ENCODE measurements around the gene CPZ.

CPZ gene

DNA sequence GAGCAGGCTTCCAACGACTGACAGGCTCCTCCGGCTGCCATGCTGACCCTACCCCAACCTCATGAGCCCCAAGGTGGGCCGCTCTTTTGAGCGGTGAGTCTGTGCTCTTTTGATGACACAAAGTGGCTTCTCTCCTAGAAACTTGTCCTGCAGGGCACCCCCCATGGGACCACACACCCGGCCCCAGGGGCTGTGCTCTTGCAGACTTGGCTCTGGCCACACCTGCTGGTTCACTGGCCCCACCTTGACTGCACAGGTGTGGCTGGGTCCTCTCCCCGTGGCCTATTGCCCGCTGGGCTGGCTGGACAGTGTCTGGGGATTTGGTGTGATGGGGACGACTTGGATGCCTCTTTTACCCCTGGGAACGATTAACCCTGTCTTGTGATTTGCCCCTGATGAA is 1.5 kb upstream of the CPZ start:
- H3K4me3 ChIP-seq (ENCODE audit: low read depth in 1 of 2, low read length in 2 of 2) = no peak overlapping the region
- no peaks in the 10 kb centered on the region for H3K9me3 ChIP-seq (ENCODE audit: control insufficient read depth in 1 of 2, low read length in 2 of 2)
- H3K4me1 ChIP-seq (ENCODE audit: control insufficient read depth in 1 of 2, insufficient read depth in 2 of 2, low read length in 2 of 2) = peaks cover 0 to 12% of the 10 kb centered on the region in 2 donors
- H3K27ac ChIP-seq (ENCODE audit: low read length) = no peak overlapping the region
- no peaks in the 10 kb centered on the region for H3K36me3 ChIP-seq (ENCODE audit: control insufficient read depth in 1 of 2, insufficient read depth in 2 of 2, low read length in 2 of 2)
- H3K27me3 ChIP-seq (ENCODE audit: low read depth, low read length) = peaks cover 23% of the 10 kb centered on the region

DNA sequence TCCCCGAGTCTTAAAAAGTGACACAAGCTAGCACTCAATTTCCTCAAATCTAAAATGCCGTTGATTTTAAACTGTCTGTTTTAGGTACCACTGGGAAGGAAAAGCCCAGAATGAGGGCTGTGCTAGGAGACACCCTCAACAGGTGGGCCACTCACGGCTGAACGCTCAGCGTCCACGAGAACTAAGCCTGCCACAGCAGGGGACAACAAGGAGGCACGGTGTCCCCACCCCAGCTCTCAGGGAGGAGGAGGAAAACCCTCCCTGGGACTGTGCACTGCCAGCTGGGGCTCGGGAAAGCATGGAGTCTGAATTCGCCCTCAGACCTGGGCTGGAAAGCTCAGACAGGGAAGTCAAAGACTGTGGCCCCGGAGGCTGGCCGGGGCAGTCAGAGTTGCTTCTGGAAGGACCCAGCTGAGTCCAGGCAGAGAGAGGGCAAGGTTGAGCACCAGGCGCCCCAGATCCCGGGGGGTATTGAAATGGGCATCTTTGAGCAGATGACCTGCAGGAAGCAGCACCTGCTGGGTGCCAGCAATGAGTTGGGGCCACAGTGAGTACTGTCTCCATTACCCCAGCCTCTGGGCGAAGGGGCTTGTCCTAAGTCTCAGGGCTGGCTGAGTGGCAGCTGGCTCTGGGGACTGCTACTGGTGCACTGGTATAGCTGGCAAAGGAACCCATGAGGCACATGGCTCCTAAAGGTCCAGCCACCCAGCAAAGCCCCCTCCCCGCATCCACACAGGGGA is 769 bp upstream of the CPZ start:
- no peaks in the 10 kb centered on the region for H3K9me3 ChIP-seq (ENCODE audit: control insufficient read depth in 1 of 2, low read length in 2 of 2)
- H3K4me1 ChIP-seq (ENCODE audit: control insufficient read depth in 1 of 2, insufficient read depth in 2 of 2, low read length in 2 of 2) = peaks cover 0 to 12% of the 10 kb centered on the region in 2 donors
- H3K27ac ChIP-seq (ENCODE audit: low read length) = no peak overlapping the region
- H3K36me3 ChIP-seq (ENCODE audit: control insufficient read depth in 1 of 2, insufficient read depth in 2 of 2, low read length in 2 of 2) = no peaks in the 10 kb centered on the region
- no peak overlapping the region for H3K4me3 ChIP-seq (ENCODE audit: low read depth in 1 of 2, low read length in 2 of 2)
- H3K27me3 ChIP-seq (ENCODE audit: low read depth, low read length) = peaks cover 23% of the 10 kb centered on the region

DNA sequence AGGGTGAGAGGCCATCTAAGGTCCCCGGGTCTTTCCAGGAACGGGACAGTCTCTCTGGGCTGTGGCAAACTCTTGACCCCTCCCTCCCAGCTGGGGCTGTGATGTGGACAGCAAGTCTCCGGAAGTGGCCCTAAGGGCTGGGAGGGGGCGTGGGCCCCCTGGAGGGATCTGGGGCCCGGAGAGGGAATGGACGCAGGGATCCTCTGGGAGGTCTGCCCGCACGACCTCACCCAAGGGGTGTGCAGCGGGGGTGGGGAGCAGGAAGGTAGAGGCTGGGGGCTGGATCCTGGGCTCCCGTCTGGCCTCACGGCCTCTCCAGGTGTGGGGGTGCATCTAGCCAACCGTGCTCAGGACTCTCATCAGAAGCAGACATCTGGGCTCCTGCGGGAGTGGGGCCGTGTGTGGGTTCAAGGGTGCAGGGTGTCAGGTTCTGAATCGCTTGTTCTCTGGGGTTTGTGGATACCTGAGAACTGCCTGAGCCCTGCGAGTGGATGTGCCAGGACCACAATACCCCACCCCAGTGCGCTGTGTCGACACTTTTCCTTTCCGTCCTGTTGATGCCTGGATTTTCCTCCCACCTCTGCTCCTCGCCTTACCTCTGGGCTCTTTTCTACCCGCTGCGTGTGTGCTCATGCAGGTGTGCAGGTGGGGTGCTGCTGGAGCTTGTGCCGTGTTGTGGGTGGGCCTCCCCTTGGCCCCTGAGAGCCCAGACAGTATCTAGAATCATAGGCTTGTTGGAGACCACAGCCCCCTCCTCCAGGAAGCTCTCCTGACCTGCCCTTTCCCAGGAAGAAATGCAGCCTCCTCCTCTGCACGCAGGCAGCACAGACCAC is 915 bp downstream of the CPZ start:
- peaks cover 23% of the 10 kb centered on the region for H3K27me3 ChIP-seq (ENCODE audit: low read depth, low read length)
- no peak overlapping the region for H3K27ac ChIP-seq (ENCODE audit: low read length)

DNA sequence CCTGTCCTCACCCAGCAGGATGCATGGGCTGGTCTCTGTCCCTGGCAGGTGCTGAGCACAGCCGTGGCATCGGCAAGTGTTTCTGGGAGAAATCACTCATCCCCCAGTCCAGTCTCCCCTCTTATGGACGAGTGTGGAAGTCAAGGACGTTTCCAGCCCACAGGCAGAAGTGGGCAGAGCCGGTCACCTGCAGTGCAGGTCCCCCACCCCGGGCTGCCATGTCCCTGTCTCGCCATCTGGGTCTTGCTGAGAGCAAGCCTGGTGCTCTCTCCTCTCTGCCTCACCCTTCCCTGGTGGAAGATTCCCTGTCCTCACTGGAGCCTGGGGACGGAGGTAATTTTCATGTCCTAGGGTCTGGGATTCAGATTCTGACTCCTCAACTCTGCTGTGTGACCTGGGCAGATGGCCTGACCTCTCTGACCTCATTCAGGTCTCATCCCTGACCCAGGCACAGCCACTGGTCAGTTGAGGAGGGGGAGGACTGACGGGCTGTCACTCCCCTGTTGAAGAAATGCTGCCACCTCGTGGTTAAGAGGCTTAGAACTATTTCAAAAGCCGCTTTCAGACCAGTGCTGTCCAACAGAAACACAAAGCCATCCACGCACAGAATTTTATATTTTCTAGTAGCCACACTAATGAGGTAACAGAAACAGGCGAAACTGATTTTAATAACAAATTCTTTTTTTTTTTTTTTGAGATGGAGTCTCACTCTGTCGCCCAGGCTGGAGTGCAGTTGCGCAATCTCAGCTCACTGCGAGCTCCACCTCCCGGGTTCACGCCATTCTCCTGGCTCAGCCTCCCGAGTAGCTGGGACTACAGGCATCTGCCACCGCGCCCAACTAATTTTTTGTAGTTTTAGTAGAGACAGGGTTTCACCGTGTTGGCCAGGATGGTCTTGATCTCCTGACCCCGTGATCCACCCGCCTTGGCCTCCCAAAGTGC is 1.8 kb downstream of the CPZ start:
- Histone ChIP-seq H3K27ac (ENCODE audit: low read length) (no peak overlapping the region), H3K27me3 (ENCODE audit: low read depth, low read length) (peaks cover 23% of the 10 kb centered on the region), H3K36me3 (ENCODE audit: control insufficient read depth in 1 of 2, insufficient read depth in 2 of 2, low read length in 2 of 2) (no peaks in the 10 kb centered on the region), H3K4me1 (ENCODE audit: control insufficient read depth in 1 of 2, insufficient read depth in 2 of 2, low read length in 2 of 2) (peaks cover 0 to 12% of the 10 kb centered on the region in 2 donors), H3K9me3 (ENCODE audit: control insufficient read depth in 1 of 2, low read length in 2 of 2) (no peaks in the 10 kb centered on the region), H3K4me3 (ENCODE audit: low read depth in 1 of 2, low read length in 2 of 2) (no peak overlapping the region)

More for the DNA sequence above, 915 bp downstream of the CPZ start:
- H3K4me3 ChIP-seq (ENCODE audit: low read depth in 1 of 2, low read length in 2 of 2) = peak overlapping the region; percentile 7 to 32
- no peaks in the 10 kb centered on the region for H3K36me3 ChIP-seq (ENCODE audit: control insufficient read depth in 1 of 2, insufficient read depth in 2 of 2, low read length in 2 of 2)
- peaks cover 0 to 12% of the 10 kb centered on the region in 2 donors for H3K4me1 ChIP-seq (ENCODE audit: control insufficient read depth in 1 of 2, insufficient read depth in 2 of 2, low read length in 2 of 2)
- H3K9me3 ChIP-seq (ENCODE audit: control insufficient read depth in 1 of 2, low read length in 2 of 2) = no peaks in the 10 kb centered on the region

DNA sequence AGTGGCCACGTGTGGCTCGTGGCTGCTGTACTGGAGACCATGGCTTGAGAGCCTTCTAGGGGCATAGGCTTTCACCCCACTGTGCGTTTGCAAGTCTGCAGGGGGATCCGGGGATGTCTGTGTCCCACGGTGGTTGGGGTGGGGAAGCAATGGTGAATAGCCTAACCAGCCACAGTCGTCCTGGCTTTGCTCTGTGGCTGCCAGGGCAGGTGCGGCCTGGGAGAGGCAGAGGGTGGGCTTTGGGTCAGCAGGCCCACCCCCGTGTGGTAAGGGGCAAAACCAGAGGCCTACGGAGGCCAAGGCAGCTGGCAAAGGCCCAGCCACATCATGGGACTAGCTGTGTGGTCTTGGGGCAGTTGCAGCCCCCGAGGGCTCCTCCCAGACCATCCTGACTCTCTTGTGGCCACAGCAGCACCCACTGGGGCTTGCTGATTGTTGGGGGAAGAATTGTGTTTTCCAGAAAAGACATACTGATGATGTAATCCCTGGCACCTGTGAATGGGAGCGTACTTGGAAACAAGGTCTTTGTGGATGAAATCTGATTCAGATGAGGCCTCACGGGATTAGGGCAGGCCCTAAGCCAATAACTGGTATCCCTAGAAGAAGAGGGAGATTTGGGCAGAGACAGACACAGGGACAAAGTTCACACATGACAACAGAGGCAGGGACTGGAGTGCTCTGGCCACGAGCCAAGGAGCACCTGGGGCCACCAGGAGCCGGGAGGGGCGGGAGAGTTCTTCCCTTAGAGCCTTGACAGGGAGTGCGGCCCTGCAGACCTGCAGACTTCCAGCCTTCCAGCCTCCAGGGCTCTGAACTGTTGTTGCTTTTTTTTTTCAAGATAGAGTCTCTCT is 2.9 kb downstream of the CPZ start:
- no peaks in the 10 kb centered on the region for H3K36me3 ChIP-seq (ENCODE audit: control insufficient read depth in 1 of 2, insufficient read depth in 2 of 2, low read length in 2 of 2)
- peaks cover 23% of the 10 kb centered on the region for H3K27me3 ChIP-seq (ENCODE audit: low read depth, low read length)
- no peak overlapping the region for H3K4me3 ChIP-seq (ENCODE audit: low read depth in 1 of 2, low read length in 2 of 2)
- H3K4me1 ChIP-seq (ENCODE audit: control insufficient read depth in 1 of 2, insufficient read depth in 2 of 2, low read length in 2 of 2) = peaks cover 0 to 12% of the 10 kb centered on the region in 2 donors
- no peak overlapping the region for H3K27ac ChIP-seq (ENCODE audit: low read length)
- H3K9me3 ChIP-seq (ENCODE audit: control insufficient read depth in 1 of 2, low read length in 2 of 2) = no peaks in the 10 kb centered on the region

DNA sequence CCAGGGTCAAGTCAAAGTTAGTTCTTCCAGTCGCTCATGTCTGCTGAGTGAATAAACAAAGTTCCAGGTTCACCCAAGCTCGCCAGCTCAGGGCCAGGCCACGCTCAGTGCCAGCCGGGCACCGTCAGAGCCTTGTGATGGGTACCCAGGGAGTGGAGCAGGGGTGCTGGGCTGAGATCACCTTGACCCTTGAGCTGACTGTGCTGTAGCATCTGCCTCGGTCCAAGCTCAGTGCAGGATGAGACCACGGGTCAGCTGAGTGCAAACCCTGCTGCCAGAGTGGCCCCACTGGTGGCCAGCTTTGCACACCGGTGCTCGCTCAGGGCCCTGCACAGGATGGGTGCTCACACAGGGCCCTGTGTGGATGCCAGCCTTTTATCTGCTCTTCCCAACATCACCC is 4.3 kb downstream of the CPZ start:
- no peak overlapping the region for H3K27ac ChIP-seq (ENCODE audit: low read length)
- H3K9me3 ChIP-seq (ENCODE audit: control insufficient read depth in 1 of 2, low read length in 2 of 2) = no peaks in the 10 kb centered on the region
- H3K4me1 ChIP-seq (ENCODE audit: control insufficient read depth in 1 of 2, insufficient read depth in 2 of 2, low read length in 2 of 2) = peaks cover 0 to 12% of the 10 kb centered on the region in 2 donors
- peaks cover 23% of the 10 kb centered on the region for H3K27me3 ChIP-seq (ENCODE audit: low read depth, low read length)
- H3K36me3 ChIP-seq (ENCODE audit: control insufficient read depth in 1 of 2, insufficient read depth in 2 of 2, low read length in 2 of 2) = no peaks in the 10 kb centered on the region
- no peak overlapping the region for H3K4me3 ChIP-seq (ENCODE audit: low read depth in 1 of 2, low read length in 2 of 2)

DNA sequence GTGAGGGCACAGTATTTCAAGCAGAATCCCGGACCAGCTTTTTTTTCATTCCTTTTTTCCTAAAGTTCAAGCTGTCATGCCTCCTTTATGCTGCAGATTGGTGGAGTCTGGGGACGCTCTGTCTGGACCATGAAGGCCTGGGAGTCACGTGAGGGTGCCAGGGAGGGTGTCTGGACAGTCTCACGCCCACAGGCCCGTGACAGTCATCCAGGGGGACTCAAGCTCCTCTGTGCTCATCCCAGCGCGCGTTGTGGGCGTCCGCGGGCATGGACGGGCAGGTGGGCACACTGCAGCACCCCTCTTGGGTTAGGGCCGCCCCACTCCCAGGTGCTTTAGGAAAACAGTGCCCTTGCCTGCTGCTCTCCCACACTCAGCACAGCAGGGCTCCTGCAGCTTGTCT is 4.8 kb downstream of the CPZ start:
- H3K36me3 ChIP-seq (ENCODE audit: control insufficient read depth in 1 of 2, insufficient read depth in 2 of 2, low read length in 2 of 2) = no peaks in the 10 kb centered on the region
- peaks cover 0 to 10% of the 10 kb centered on the region in 2 donors for H3K4me1 ChIP-seq (ENCODE audit: control insufficient read depth in 1 of 2, insufficient read depth in 2 of 2, low read length in 2 of 2)
- no peaks in the 10 kb centered on the region for H3K9me3 ChIP-seq (ENCODE audit: control insufficient read depth in 1 of 2, low read length in 2 of 2)
- H3K4me3 ChIP-seq (ENCODE audit: low read depth in 1 of 2, low read length in 2 of 2) = no peak overlapping the region
- H3K27me3 ChIP-seq (ENCODE audit: low read depth, low read length) = peaks cover 18% of the 10 kb centered on the region
- no peak overlapping the region for H3K27ac ChIP-seq (ENCODE audit: low read length)

DNA sequence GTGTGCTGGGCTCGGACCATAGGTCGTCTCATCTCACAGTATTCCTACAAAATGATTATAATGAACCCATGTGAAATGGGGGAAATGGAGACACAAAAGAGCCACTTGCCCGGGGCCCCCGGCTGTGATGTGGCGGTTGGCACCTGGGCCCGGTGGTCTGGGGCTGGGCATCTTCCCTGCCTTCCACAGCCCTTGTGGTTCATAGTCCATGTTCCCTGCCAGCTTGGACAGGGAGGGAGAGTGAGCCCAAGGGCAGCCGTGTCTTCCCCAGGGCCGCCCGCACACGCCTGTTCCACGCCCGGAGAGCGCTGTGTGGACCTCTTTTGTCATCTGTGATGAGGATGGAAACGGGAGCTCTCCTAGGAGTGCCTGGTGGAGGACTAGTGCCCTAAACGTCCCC is 5.2 kb downstream of the CPZ start:
- Histone ChIP-seq H3K27me3 (ENCODE audit: low read depth, low read length) (peaks cover 16% of the 10 kb centered on the region), H3K27ac (ENCODE audit: low read length) (no peak overlapping the region), H3K9me3 (ENCODE audit: control insufficient read depth in 1 of 2, low read length in 2 of 2) (no peaks in the 10 kb centered on the region), H3K36me3 (ENCODE audit: control insufficient read depth in 1 of 2, insufficient read depth in 2 of 2, low read length in 2 of 2) (no peaks in the 10 kb centered on the region), H3K4me3 (ENCODE audit: low read depth in 1 of 2, low read length in 2 of 2) (no peak overlapping the region), H3K4me1 (ENCODE audit: control insufficient read depth in 1 of 2, insufficient read depth in 2 of 2, low read length in 2 of 2) (peaks cover 0 to 6% of the 10 kb centered on the region in 2 donors)

DNA sequence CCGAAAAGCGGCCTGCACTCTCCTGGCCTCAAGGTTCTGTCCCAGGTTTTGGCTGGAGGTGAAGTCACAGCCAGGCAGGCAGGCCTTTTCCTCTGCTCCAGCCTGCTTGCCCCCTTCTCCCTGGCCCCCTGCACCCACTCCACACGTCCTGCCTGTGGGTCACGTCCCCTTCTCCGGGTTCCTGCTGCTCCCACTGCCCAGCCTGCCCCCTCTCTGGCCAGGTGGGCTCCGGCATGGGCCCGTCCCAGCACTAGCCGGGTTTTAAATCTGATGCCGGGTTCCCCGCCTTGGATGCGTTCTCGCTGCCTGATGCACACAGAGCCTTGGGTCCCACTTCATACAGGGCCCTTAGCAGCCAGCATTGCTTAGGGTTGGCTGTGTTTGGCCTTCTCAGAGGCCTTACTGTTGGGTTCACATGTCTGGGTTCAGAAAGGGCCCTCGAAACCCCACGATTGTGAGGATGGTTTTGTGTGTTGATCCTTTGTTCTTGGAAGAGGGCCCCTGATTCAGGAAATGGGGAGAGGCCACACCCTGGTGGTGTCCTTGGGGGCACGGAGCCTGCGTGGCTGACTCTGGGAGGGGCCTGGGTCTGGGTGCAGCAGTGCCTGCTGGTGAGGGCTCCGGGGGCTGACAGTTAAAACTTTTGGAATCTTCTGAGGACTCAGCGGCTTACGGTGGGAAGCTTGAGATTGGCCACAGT is 6.0 kb downstream of the CPZ start:
- Histone ChIP-seq H3K27ac (ENCODE audit: low read length) (no peak overlapping the region), H3K36me3 (ENCODE audit: control insufficient read depth in 1 of 2, insufficient read depth in 2 of 2, low read length in 2 of 2) (no peaks in the 10 kb centered on the region), H3K4me1 (ENCODE audit: control insufficient read depth in 1 of 2, insufficient read depth in 2 of 2, low read length in 2 of 2) (no peaks in the 10 kb centered on the region), H3K27me3 (ENCODE audit: low read depth, low read length) (peaks cover 8% of the 10 kb centered on the region), H3K9me3 (ENCODE audit: control insufficient read depth in 1 of 2, low read length in 2 of 2) (no peaks in the 10 kb centered on the region), H3K4me3 (ENCODE audit: low read depth in 1 of 2, low read length in 2 of 2) (no peak overlapping the region)

DNA sequence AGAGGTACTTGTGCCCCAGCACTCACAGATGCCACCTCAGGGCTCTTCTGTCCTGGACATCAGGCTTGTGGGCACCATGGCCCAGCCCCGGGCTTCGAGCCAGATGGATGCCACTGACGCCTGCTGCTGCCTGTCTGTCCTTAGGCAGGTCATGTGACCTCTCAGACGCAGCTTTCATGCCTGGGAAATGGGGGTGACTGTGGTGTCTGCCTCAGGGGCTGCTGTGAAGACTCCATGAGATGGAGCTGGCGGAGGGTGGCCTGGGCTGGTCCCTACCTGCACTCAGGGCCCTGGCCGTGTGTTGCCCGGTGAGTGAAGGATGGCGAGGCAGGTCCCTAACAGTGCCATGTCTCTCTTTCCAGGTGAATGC is 6.5 kb downstream of the CPZ start:
- Histone ChIP-seq H3K36me3 (ENCODE audit: control insufficient read depth in 1 of 2, insufficient read depth in 2 of 2, low read length in 2 of 2) (no peaks in the 10 kb centered on the region), H3K4me1 (ENCODE audit: control insufficient read depth in 1 of 2, insufficient read depth in 2 of 2, low read length in 2 of 2) (no peaks in the 10 kb centered on the region), H3K9me3 (ENCODE audit: control insufficient read depth in 1 of 2, low read length in 2 of 2) (no peaks in the 10 kb centered on the region), H3K27me3 (ENCODE audit: low read depth, low read length) (peaks cover 3% of the 10 kb centered on the region), H3K4me3 (ENCODE audit: low read depth in 1 of 2, low read length in 2 of 2) (no peak overlapping the region), H3K27ac (ENCODE audit: low read length) (no peak overlapping the region)

Measured in muscle layer of duodenum (tissue), 2 donors.